Suprapubic skin (tissue), 3 donors: ENCODE data around the gene BOD1L1.

Source experiments
- CTCF ChIP-seq, 2 donors: fragments of 200-600 bp in 1 of 2; fragments of 450-650 bp in 1 of 2; sonication (generic) in 1 of 2; IDR thresholded peaks; one replicate each; pipeline ENCODE4 v1.5.1; 2016 to 2019; ENCODE audit warnings: antibody characterized with exemption in 2 of 2, mild to moderate bottlenecking in 1 of 2, moderate library complexity in 1 of 2
- EP300 ChIP-seq: sonication (generic); formaldehyde crosslinking; IDR thresholded peaks from one replicate; pipeline ENCODE4 v1.6.1; 2017; ENCODE audit warnings: antibody characterized with exemption

- TF ChIP-seq CTCF (IDR thresholded peaks at IDR 0.05) (peak; percentile 45 to 95), EP300 (no peak)
These were observed 26.8 kb upstream of the BOD1L1 start for GRCh38 chr4:13654162-13654797.
